Fibroblast of the aortic adventitia (primary cell): ENCODE data around the gene GBGT1. TPM values are rescaled to one million over a fixed set of nuclear protein-coding genes. Genes with fewer than 3 reads are reported as not detected.
A peak's percentile ranks its signal among the peaks of the same experiment; 100 is the strongest.

Source experiments
- DNase-seq: peaks from one replicate; pipeline ENCODE4 v3.0.0-alpha.2; 2010; ENCODE audit warnings: low read depth
- H3K4me3 ChIP-seq: 2 replicates; pipeline ENCODE4 v1.5.1; 2011; ENCODE audit warnings: low read depth, mild to moderate bottlenecking, control low read depth, low read length, moderate library complexity
- CTCF ChIP-seq: IDR thresholded peaks from 2 replicates; pipeline ENCODE4 v1.5.1; 2011; ENCODE audit warnings: mild to moderate bottlenecking, low read length, control low read depth, inconsistent platforms; ENCODE audit not compliant: insufficient read depth
- total RNA-seq: library from RNA; depleted of rRNA; stranded (reverse); fragments of >200 nt; gene quantifications from 2 replicates; pipeline ENCODE4 v1.2.3, GENCODE V29; 2012; ENCODE audit warnings: low replicate concordance

Gene GBGT1
- total RNA-seq, 1 donor: 1.6 TPM

- peak overlapping the region; percentile 79 for H3K4me3 ChIP-seq
- DNase-seq: peak; percentile 38
- no peak for TF ChIP-seq CTCF
Observed at GRCh38 chr9:133148199-133149129, 15.2 kb downstream of the GBGT1 start.

- peak; percentile 47 for DNase-seq
- peak overlapping the region; percentile 79 for H3K4me3 ChIP-seq
- TF ChIP-seq CTCF: peak; percentile 99
Observed at GRCh38 chr9:133147412-133148198, 16.1 kb downstream of the GBGT1 start.

DNA sequence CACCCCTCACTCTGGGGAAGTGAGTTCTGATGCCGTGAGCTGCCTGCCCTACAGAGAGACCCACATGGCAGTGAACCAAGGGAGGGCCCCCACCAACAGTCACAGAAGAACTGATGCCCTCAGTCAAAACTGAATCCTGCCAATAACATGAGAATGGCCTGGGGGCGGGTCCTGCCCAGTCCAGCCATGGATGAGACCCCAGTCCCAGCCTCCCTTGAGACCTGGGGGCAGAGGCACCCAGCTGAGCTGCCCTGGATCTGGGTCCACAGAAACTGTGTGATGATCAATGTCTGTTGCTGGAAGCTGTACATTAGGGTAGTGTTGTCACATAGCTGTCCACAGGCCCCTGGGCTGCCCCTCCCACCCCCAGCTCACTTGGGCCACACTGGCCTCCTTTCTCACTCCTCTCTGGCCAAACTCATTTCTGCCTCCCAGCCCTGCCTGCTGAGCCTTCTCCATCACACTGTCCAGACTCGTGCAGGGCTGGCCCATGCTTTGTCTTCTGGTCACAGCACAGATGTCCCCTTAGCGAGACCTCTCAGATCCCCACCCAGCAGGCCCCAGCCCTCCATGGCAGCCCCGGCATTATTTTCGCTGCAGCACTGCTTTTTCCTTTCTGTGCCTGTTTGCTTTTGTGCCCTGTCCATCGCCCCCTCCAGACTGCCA, 16.8 kb downstream of the GBGT1 start:
- no peak overlapping the region for H3K4me3 ChIP-seq
- no peak for TF ChIP-seq CTCF

GRCh38 chr9:133144904-133145851, 18.5 kb downstream of the GBGT1 start:
- no peak overlapping the region for H3K4me3 ChIP-seq
- no peak for DNase-seq
- no peak for TF ChIP-seq CTCF

More for the DNA sequence above, 16.8 kb downstream of the GBGT1 start:
- no peak for DNase-seq

DNA sequence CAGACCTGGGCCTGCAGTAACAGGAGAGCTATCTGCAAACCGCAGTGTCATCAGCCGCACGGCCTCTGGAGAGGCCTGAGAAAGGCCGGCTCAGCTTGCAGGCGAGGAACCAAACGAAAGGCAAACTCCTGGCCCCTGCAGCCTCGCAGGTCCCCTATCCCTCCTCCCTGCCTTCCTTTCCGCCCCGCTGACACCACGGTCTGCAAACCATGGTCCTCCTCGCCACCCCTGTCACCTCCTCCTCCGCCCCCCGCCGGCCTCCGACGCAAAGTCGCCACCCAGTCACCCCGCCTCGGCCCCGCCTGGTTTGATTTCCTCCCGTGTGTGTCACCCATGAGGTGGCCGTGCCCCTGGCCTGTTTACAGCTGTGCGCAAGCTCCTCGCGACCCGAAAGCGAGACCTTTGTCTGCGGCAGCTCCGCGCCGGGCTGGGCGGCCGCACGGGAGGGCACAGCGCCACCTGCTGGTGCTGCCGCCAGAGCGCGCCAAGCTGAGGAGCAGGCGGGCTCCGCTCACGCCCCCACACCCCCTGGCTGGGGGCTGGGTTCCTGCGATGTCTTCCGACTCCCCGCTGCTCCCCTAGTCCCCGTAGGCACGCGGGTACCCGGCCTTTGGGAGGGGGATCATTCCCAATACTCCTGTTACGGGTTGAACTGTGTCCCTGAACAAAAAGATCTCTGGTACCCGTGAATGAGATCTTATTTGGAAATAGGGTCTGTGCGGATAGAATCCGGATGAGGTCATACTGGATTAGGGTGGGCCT, 19.4 kb downstream of the GBGT1 start:
- TF ChIP-seq CTCF: peak; percentile 78
- H3K4me3 ChIP-seq: peak overlapping the region; percentile 48

More for the DNA sequence above, 19.4 kb downstream of the GBGT1 start:
- DNase-seq: peak; percentile 44
